T1000 (cell line): ENCODE measurements around the gene LMF2.

Experiments used
- DNase-seq: peaks from one replicate; lab custom pipeline; 2025; ENCODE audit warnings: mixed read lengths; lab: John Stamatoyannopoulos, UW

The LMF2 gene

GRCh38 chr22:50483106-50483505, 24.4 kb downstream of the LMF2 start:
- DNase-seq: no peak

GRCh38 chr22:50482107-50483074, 25.1 kb downstream of the LMF2 start:
- no peak for DNase-seq

- no peak for DNase-seq
Observed at GRCh38 chr22:50481440-50482106, 25.9 kb downstream of the LMF2 start, which contains the start of gene ADM2. TSS of gene ADM2 (plus strand) at chr22:50481543. CDS start at chr22:50481848, 305 bp downstream.

- no peak for DNase-seq
Observed at GRCh38 chr22:50481045-50481439, 26.5 kb downstream of the LMF2 start.

GRCh38 chr22:50479721-50480120, 27.8 kb downstream of the LMF2 start:
- no peak for DNase-seq

- DNase-seq: no peak
Observed at GRCh38 chr22:50477923-50478322, 29.6 kb downstream of the LMF2 start.

GRCh38 chr22:50476868-50477267, 30.6 kb downstream of the LMF2 start:
- no peak for DNase-seq

- DNase-seq: no peak
Observed at GRCh38 chr22:50475652-50476002, 31.9 kb downstream of the LMF2 start.

GRCh38 chr22:50474710-50475651, 32.5 kb downstream of the LMF2 start, which contains the start of gene SBF1:
TSS of gene SBF1 (minus strand) at chr22:50475035. CDS start at chr22:50474840, 195 bp downstream.
- peak; percentile 65 for DNase-seq

GRCh38 chr22:50473855-50474671, 33.4 kb downstream of the LMF2 start:
- DNase-seq: no peak

- DNase-seq: no peak
Observed at GRCh38 chr22:50473088-50473487, 34.4 kb downstream of the LMF2 start.

GRCh38 chr22:50471962-50472361, 35.5 kb downstream of the LMF2 start:
- no peak for DNase-seq

GRCh38 chr22:50471197-50471847, 36.2 kb downstream of the LMF2 start:
- DNase-seq: no peak

- DNase-seq: no peak
Observed at GRCh38 chr22:50470491-50470890, 37.0 kb downstream of the LMF2 start.

GRCh38 chr22:50469377-50470305, 37.9 kb downstream of the LMF2 start:
- no peak for DNase-seq

- no peak for DNase-seq
Observed at GRCh38 chr22:50468626-50469025, 38.9 kb downstream of the LMF2 start.

GRCh38 chr22:50467773-50468440, 39.6 kb downstream of the LMF2 start:
- no peak for DNase-seq

GRCh38 chr22:50467341-50467740, 40.2 kb downstream of the LMF2 start:
- DNase-seq: no peak
